ENCODE data around the gene FYB1. TPM values are rescaled to one million over a fixed set of nuclear protein-coding genes. Genes with fewer than 3 reads are reported as not detected.

The FYB1 gene
- polyA plus RNA-seq, 3 donors, result 75.3 to 141 (median 118) TPM

- H3K4me3 ChIP-seq (replicated peaks in 1 of 3; ENCODE audit: low read depth in 2 of 3, low read length in 3 of 3), result peak overlapping the region; percentile 16 to 63 (median 47)
- no peak for TF ChIP-seq CTCF (IDR thresholded peaks at IDR 0.05)
- peaks cover 90% of the 10 kb centered on the region for H3K79me2 ChIP-seq (ENCODE audit: insufficient read depth, low read length)
- no peaks in the 10 kb centered on the region for H3K27me3 ChIP-seq (ENCODE audit: control insufficient read depth in 2 of 2, insufficient read depth in 2 of 2, low read length in 2 of 2)
- no peaks in the 10 kb centered on the region for H3K27me3 Mint-ChIP-seq (ENCODE audit: low read depth in 3 of 3)
- H3K9me3 Mint-ChIP-seq, result no peaks in the 10 kb centered on the region
- H2AFZ ChIP-seq (ENCODE audit: insufficient read depth, low read depth, low read length, poor library complexity, severe bottlenecking), result peak overlapping the region; percentile 11
- peaks cover 15% of the 10 kb centered on the region for H3K4me1 Mint-ChIP-seq
- intact Hi-C loops (cut with micrococcal nuclease), result no loop called here
- peak overlapping the region; percentile 16 for H3K9ac ChIP-seq (ENCODE audit: insufficient read depth, low read length, poor library complexity, severe bottlenecking)
- H3K9me3 ChIP-seq (replicated peaks in 1 of 2; ENCODE audit: control insufficient read depth in 1 of 2, insufficient read depth in 1 of 2, low read length in 2 of 2), result no peaks in the 10 kb centered on the region
- H3K4me1 ChIP-seq (ENCODE audit: control insufficient read depth in 1 of 2, insufficient read depth in 2 of 2, low read length in 2 of 2), result peaks cover 0 to 8% of the 10 kb centered on the region in 2 donors
- peak overlapping the region; percentile 43 to 63 for H3K4me3 Mint-ChIP-seq
- peaks cover 2 to 17% of the 10 kb centered on the region in 2 donors for H3K36me3 ChIP-seq (replicated peaks in 1 of 2; ENCODE audit: control insufficient read depth in 1 of 2, insufficient read depth in 2 of 2, low read length in 2 of 2)
- no CpG with 5 or more reads among the region's 2 CpGs for WGBS (ENCODE audit: insufficient coverage)
- H4K20me1 ChIP-seq (ENCODE audit: insufficient read depth, low read length), result peaks cover 94% of the 10 kb centered on the region
- peaks cover 12 to 20% of the 10 kb centered on the region in 2 donors for H3K36me3 Mint-ChIP-seq
- no peak for DNase-seq
- H3K27ac Mint-ChIP-seq, result peak overlapping the region in 2 of 7 donors; percentile 16 to 27
- H3K27ac ChIP-seq (ENCODE audit: low read depth in 1 of 2, low read length in 2 of 2), result peak overlapping the region in 1 of 2 donors; percentile 37
- peak overlapping the region; percentile 68 for H3K4me2 ChIP-seq (replicated peaks; ENCODE audit: extremely low read depth, low read length, poor library complexity, severe bottlenecking)
These were observed 161.6 kb downstream of the FYB1 start for GRCh38 chr5:39057734-39058133.

- Histone ChIP-seq H3K9ac (ENCODE audit: insufficient read depth, low read length, poor library complexity, severe bottlenecking) (no peak overlapping the region), H3K9me3 (replicated peaks in 1 of 2; ENCODE audit: control insufficient read depth in 1 of 2, insufficient read depth in 1 of 2, low read length in 2 of 2) (no peaks in the 10 kb centered on the region), H3K4me1 (ENCODE audit: control insufficient read depth in 1 of 2, insufficient read depth in 2 of 2, low read length in 2 of 2) (peaks cover 0 to 8% of the 10 kb centered on the region in 2 donors), H4K20me1 (ENCODE audit: insufficient read depth, low read length) (peaks cover 95% of the 10 kb centered on the region), H3K27ac (ENCODE audit: low read depth in 1 of 2, low read length in 2 of 2) (no peak overlapping the region), H3K4me3 (replicated peaks in 1 of 3; ENCODE audit: low read depth in 2 of 3, low read length in 3 of 3) (no peak overlapping the region), H3K4me2 (replicated peaks; ENCODE audit: extremely low read depth, low read length, poor library complexity, severe bottlenecking) (no peak overlapping the region), H3K27me3 (ENCODE audit: control insufficient read depth in 2 of 2, insufficient read depth in 2 of 2, low read length in 2 of 2) (no peaks in the 10 kb centered on the region), H2AFZ (ENCODE audit: insufficient read depth, low read depth, low read length, poor library complexity, severe bottlenecking) (no peak overlapping the region), H3K36me3 (replicated peaks in 1 of 2; ENCODE audit: control insufficient read depth in 1 of 2, insufficient read depth in 2 of 2, low read length in 2 of 2) (peaks cover 2 to 12% of the 10 kb centered on the region in 2 donors), H3K79me2 (ENCODE audit: insufficient read depth, low read length) (peaks cover 90% of the 10 kb centered on the region)
- intact Hi-C loops (cut with micrococcal nuclease), result no loop called here
- TF ChIP-seq CTCF (IDR thresholded peaks at IDR 0.05), result no peak
- peaks cover 13 to 17% of the 10 kb centered on the region in 2 donors for H3K36me3 Mint-ChIP-seq
- DNase-seq, result no peak
- H3K27me3 Mint-ChIP-seq (ENCODE audit: low read depth in 3 of 3), result no peaks in the 10 kb centered on the region
- WGBS (ENCODE audit: insufficient coverage), result no CpG with 5 or more reads among the region's 5 CpGs
- H3K4me1 Mint-ChIP-seq, result peaks cover 15% of the 10 kb centered on the region
- H3K9me3 Mint-ChIP-seq, result no peaks in the 10 kb centered on the region
- no peak overlapping the region for H3K4me3 Mint-ChIP-seq
- no peak overlapping the region for H3K27ac Mint-ChIP-seq
These were observed 163.5 kb downstream of the FYB1 start for GRCh38 chr5:39055768-39056398.

Other genes starting within 250 kb of the FYB1 start
- 10 to 100 TPM in 1 of 3 donors, 1 to 10 TPM in 2; 3.5 to 12.8 (median 7.0) TPM for gene RICTOR, start 145.2 kb downstream of the FYB1 start, polyA plus RNA-seq
- gene C9, start 144.9 kb upstream of the FYB1 start, polyA plus RNA-seq, result not detected
- gene DAB2, start 205.4 kb upstream of the FYB1 start, polyA plus RNA-seq, result 1 to 10 TPM in 2 of 3 donors, under 1 TPM in 1; 0.98 to 4.8 (median 3.0) TPM

Measured in CD14-positive monocyte (primary cell).